Heart left ventricle (tissue), 13 donors: ENCODE results near the gene ETF1.

ENCODE experiments used
- CTCF ChIP-seq, 12 donors: fragments of 200-600 bp; sonication (generic) in 4 of 12; IDR thresholded peaks; one replicate each; pipeline versions ENCODE4 v1.5.0 to v1.8.0; 2018 to 2022; ENCODE audit warnings: antibody characterized with exemption in 12 of 12, mild to moderate bottlenecking in 5 of 12
- POLR2A ChIP-seq, 2 donors: fragments of 450-650 bp; IDR thresholded peaks; one replicate each; pipeline ENCODE4 v1.6.1; 2017; ENCODE audit warnings: antibody characterized with exemption in 2 of 2, mild to moderate bottlenecking in 2 of 2, moderate library complexity in 2 of 2
- donor health status: ischemic (EF 13 %, LVEDD 7.1; RV severe dilation, severe dysfunction).
- donor health status: DM: no; HTN: yes; CAD: no.
- donor health status: DM: no; HTN: no; CAD: no.
- donor health status: ischemic (EF 25% LVEDD 6.9; RV normal size, moderate dysfunction).
- donor health status: ischemic (EF 25% LVEDD 5.7; RV mildly dilated, moderate dysfunction).
- donor health status: ischemic (EF 35%, LVEDD 5.7; RV mildly dilated, moderate dysfunction).
- donor health status: nonischemic (EF 11% LVEDD 7.7; RV severe dilation, severe dysfunction).
- donor health status: DM: yes; HTN: yes; CAD: no.
- donor health status: PGD.
- donor health status: ischemic (EF 29% LVEDD 5.4; RV normal size, mild dysfunction).
- donor health status: nonischemic (EF 23%, LVEDD 6.1; RV moderate dilation, normal function).

GRCh38 chr5:138460032-138460693, 82.9 kb downstream of the ETF1 start:
- no peak for TF ChIP-seq CTCF (IDR thresholded peaks at IDR 0.05)
- no peak for TF ChIP-seq POLR2A (IDR thresholded peaks at IDR 0.05)
